Keratinocyte (primary cell): ENCODE measurements around the gene EMCN. TPM values are rescaled to one million over a fixed set of nuclear protein-coding genes. Genes with fewer than 3 reads are reported as not detected.

Experiments used
- DNase-seq: peaks from one replicate; pipeline ENCODE4 v3.0.0-alpha.2; 2011; ENCODE audit warnings: low read depth, missing footprints, low spot score
- FAIRE-seq: peaks from 2 replicates; lab custom pipeline; 2011; peaks lifted over from hg19 to GRCh38; lab: Jason Lieb, UNC
- H2AFZ ChIP-seq: 2 replicates; pipeline ENCODE4 v1.6.0; 2012; ENCODE audit warnings: low read length, control low read depth, inconsistent platforms; ENCODE audit not compliant: control insufficient read depth
- H3K27ac ChIP-seq: 2 replicates; pipeline ENCODE4 v1.5.1; 2011; ENCODE audit warnings: low read length; ENCODE audit not compliant: control insufficient read depth, insufficient read depth
- H3K27me3 ChIP-seq: 3 replicates; pipeline ENCODE4 v1.6.0; 2011; ENCODE audit warnings: low read length; ENCODE audit not compliant: control insufficient read depth, insufficient read depth; ENCODE audit errors: extremely low read depth
- H3K36me3 ChIP-seq, 2 experiments: 2 replicates in 1 of 2; 3 replicates in 1 of 2; pipeline ENCODE4 v1.5.1; 2011; ENCODE audit warnings: low read length in 2 of 2, mild to moderate bottlenecking in 1 of 2; ENCODE audit not compliant: control insufficient read depth in 2 of 2, insufficient read depth in 2 of 2; ENCODE audit errors: extremely low read depth in 1 of 2
- H3K4me1 ChIP-seq: 3 replicates; pipeline ENCODE4 v1.5.1; 2011; ENCODE audit warnings: low read length; ENCODE audit not compliant: control insufficient read depth, insufficient read depth; ENCODE audit errors: extremely low read depth
- H3K4me2 ChIP-seq: 3 replicates; pipeline ENCODE4 v1.6.0; 2011; ENCODE audit warnings: low read depth, low read length; ENCODE audit not compliant: control insufficient read depth, insufficient read depth; ENCODE audit errors: extremely low read depth
- H3K4me3 ChIP-seq, 3 experiments: fragments of 200-600 bp in 1 of 3; sonication (generic) in 1 of 3; 2 replicates in 2 of 3; 3 replicates in 1 of 3; pipeline ENCODE4 v1.5.1; 2011 to 2016; ENCODE audit warnings: low read length in 3 of 3, mild to moderate bottlenecking in 3 of 3, control low read depth in 2 of 3, inconsistent platforms in 1 of 3, low read depth in 1 of 3, mixed read lengths in 1 of 3, mixed run types in 1 of 3, moderate library complexity in 1 of 3; ENCODE audit not compliant: control insufficient read depth in 2 of 3, insufficient read depth in 2 of 3; ENCODE audit errors: extremely low read depth in 1 of 3
- H3K79me2 ChIP-seq: 2 replicates; pipeline ENCODE4 v1.6.0; 2012; ENCODE audit warnings: low read length; ENCODE audit not compliant: control insufficient read depth, insufficient read depth
- H3K9ac ChIP-seq: 3 replicates; pipeline ENCODE4 v1.6.0; 2011; ENCODE audit warnings: low read length; ENCODE audit not compliant: control insufficient read depth, insufficient read depth; ENCODE audit errors: extremely low read depth
- H3K9me1 ChIP-seq: 3 replicates; pipeline ENCODE4 v1.6.0; 2011; ENCODE audit warnings: low read length; ENCODE audit not compliant: control insufficient read depth, insufficient read depth; ENCODE audit errors: extremely low read depth
- H3K9me3 ChIP-seq: 2 replicates; pipeline ENCODE4 v1.5.1; 2012; ENCODE audit warnings: low read depth, low read length; ENCODE audit not compliant: control insufficient read depth
- H4K20me1 ChIP-seq: 3 replicates; pipeline ENCODE4 v1.6.0; 2011; ENCODE audit warnings: low read length; ENCODE audit not compliant: control insufficient read depth, insufficient read depth; ENCODE audit errors: extremely low read depth
- CTCF ChIP-seq, 3 experiments: IDR thresholded peaks in 1 of 3; conservative IDR thresholded peaks in 1 of 3; optimal IDR thresholded peaks in 1 of 3; 2 replicates in 2 of 3; 3 replicates in 1 of 3; pipeline versions ENCODE3 to v1.5.1; 2011; ENCODE audit warnings: low read length in 3 of 3, mild to moderate bottlenecking in 3 of 3, moderate library complexity in 2 of 3, control low read depth in 1 of 3, inconsistent platforms in 1 of 3; ENCODE audit not compliant: insufficient read depth in 2 of 3; ENCODE audit errors: extremely low read depth in 1 of 3
- EZH2 ChIP-seq: IDR thresholded peaks from one replicate; pipeline ENCODE4 v1.6.1; 2012; ENCODE audit warnings: inconsistent platforms, mild to moderate bottlenecking, low read length, moderate library complexity
- dilution Hi-C: fragments of 300-500 bp; cut with MboI; formaldehyde crosslinking; loops from one replicate; pipeline ENCODE4 v1.7.0; 2020; ENCODE audit warnings: low sequenced_read_pairs; ENCODE audit not compliant: extremely low pct_ligation_motif_present
- polyA plus RNA-seq, 5 experiments: library from polyadenylated mRNA; depleted of rRNA in 3 of 5; stranded (reverse) in 3 of 5; stranded (forward) in 1 of 5; unstranded in 1 of 5; fragments of >200 nt; gene quantifications; 1 replicate in 1 of 5; 2 replicates in 3 of 5; 3 replicates in 1 of 5; pipeline versions ENCODE4 v1.2.1 to v1.2.3, GENCODE V29; 2011 to 2012; ENCODE audit warnings: missing spikeins in 2 of 5, low read depth in 1 of 5, low replicate concordance in 1 of 5

The EMCN gene
- polyA plus RNA-seq, 1 donor (not counting 4 experiments of a cell fraction or from before 2014, with no cell fraction given), result not detected

- Histone ChIP-seq H3K27me3 (no peaks in the 10 kb centered on the region), H2AFZ (no peak overlapping the region), H3K79me2 (no peaks in the 10 kb centered on the region), H3K4me3 (no peak overlapping the region), H3K9ac (no peak overlapping the region), H3K4me1 (no peaks in the 10 kb centered on the region), H3K36me3 (no peaks in the 10 kb centered on the region), H3K27ac (no peak overlapping the region), H3K4me2 (no peak overlapping the region), H3K9me3 (no peaks in the 10 kb centered on the region), H4K20me1 (no peaks in the 10 kb centered on the region), H3K9me1 (no peaks in the 10 kb centered on the region)
- FAIRE-seq, result no peak
- dilution Hi-C loops, result no loop called here
- TF ChIP-seq EZH2 (no peak), CTCF (optimal IDR thresholded peaks at IDR 0.05 in 1 of 3, IDR thresholded peaks at IDR 0.05 in 1 of 3, conservative IDR thresholded peaks at IDR 0.05 in 1 of 3; ENCODE audit: extremely low read depth in 1 of 3, insufficient read depth in 2 of 3, low read length in 3 of 3) (no peak)
- DNase-seq, result no peak
These were observed 151.6 kb downstream of the EMCN start for GRCh38 chr4:100366213-100366612.

- no peaks in the 10 kb centered on the region for H3K9me3 ChIP-seq
- H3K27ac ChIP-seq, result no peak overlapping the region
- no peak overlapping the region for H2AFZ ChIP-seq
- no peaks in the 10 kb centered on the region for H4K20me1 ChIP-seq
- dilution Hi-C loops, result no loop called here
- H3K27me3 ChIP-seq, result no peaks in the 10 kb centered on the region
- no peaks in the 10 kb centered on the region for H3K79me2 ChIP-seq
- no peak for TF ChIP-seq CTCF (optimal IDR thresholded peaks at IDR 0.05 in 1 of 3, IDR thresholded peaks at IDR 0.05 in 1 of 3, conservative IDR thresholded peaks at IDR 0.05 in 1 of 3; ENCODE audit: extremely low read depth in 1 of 3, insufficient read depth in 2 of 3, low read length in 3 of 3)
- DNase-seq, result no peak
- H3K9me1 ChIP-seq, result no peaks in the 10 kb centered on the region
- peak; percentile 34 for FAIRE-seq
- H3K9ac ChIP-seq, result no peak overlapping the region
- no peak overlapping the region for H3K4me2 ChIP-seq
- H3K36me3 ChIP-seq, result no peaks in the 10 kb centered on the region
- H3K4me1 ChIP-seq, result no peaks in the 10 kb centered on the region
- no peak overlapping the region for H3K4me3 ChIP-seq
These were observed 155.5 kb downstream of the EMCN start for GRCh38 chr4:100362366-100362765.
